GM21381 (cell line): Measurements from ENCODE around the gene COL6A3.
"Not testable (repeated sequence)": the region's sequence is repeated elsewhere in the genome, so short reads cannot be mapped to it uniquely, and the experiment has no call there.

Source experiments
- ATAC-seq: cut with Tn5 transposase; IDR thresholded peaks from one replicate; pipeline ENCODE4 v1.9.1; 2021; ENCODE audit warnings: mild to moderate bottlenecking, moderate library complexity; ENCODE audit not compliant: unreplicated experiment

Gene COL6A3

DNA sequence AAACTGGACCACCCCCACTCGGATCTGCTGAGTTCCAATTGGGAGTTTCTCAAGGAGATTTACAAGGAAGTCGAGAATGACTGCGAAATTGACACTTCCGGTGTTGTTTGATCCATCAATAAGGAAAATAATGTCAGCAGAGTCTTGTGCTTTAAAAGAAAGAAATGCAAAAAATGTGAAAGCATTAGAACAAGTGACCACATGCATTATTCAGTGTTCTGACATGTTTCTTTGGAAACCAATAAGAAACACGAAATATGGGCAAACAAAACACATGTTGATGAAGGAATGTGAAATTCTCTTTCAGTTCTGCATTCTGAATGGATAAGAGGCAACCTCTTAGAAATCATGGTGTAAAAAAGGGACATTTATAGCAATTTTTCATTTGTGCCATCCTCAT, 25.9 kb downstream of the COL6A3 start:
- no peak for ATAC-seq

DNA sequence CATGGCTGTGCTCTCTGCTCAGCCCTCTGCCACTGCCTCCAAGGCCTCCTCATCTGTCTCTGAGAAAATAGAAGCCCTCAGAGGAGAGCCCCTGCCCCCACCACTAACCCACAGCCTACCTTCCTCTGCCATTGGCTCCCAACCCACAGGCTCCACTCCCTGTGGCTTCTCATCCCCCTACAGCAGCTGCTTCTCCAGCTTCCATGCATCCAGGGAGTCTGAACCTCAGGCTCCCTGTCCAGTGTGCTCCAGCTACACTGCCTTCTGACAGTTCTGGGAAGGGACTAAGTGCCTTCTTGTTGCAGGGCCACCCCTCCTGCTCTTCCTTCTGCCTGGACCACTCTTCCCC, 29.3 kb downstream of the COL6A3 start:
- no peak for ATAC-seq

DNA sequence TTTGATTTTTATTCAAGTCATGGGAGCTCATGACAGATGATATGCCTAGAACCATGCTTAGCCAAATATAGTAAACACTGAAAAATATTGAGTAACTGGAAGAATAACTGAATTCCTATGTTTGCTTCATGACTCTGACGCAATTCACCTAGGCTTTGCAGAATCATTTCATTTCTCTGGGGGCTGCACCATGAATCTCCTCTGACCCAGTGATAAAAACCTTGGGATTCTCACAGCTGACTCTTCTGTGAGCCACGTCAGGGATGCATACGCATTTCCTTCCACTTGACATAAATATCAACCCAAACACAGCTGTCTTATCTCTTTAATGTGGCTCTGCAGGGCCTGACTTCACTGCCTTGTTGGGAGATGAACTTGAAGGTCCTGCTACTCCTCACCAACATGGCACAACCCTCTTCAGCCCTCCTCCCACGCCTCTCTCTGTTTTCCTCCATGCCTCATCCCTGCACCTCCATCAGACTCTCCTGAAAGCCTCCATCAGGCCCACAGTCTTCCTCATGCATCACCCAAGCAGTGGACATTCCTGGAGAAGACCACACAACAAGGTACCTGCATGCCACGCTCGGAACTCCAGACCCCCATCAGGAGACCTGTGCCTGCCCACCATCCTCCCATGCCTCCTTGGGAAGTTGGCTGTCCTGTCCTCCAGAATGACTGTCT, 29.8 kb downstream of the COL6A3 start:
- ATAC-seq = no peak

DNA sequence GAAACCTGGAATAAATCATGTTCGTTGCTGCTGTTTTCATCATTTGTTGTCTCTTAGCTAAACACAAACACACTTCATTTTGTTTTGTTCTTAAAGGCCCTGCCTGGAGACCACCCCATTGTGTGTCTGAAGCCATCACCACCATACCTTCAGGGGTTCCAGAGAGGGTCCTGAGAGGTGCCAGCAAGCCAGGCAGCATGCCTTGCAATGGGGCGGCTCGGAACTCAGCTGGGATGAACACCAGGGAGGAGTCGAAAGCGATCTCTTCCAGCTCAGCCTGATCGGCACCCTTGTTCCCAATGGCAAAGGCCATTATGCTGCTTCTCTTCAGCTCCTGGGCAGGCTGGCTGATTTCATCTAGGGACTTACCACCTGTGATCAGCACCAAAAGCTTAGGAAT, 33.2 kb downstream of the COL6A3 start:
- ATAC-seq = no peak

DNA sequence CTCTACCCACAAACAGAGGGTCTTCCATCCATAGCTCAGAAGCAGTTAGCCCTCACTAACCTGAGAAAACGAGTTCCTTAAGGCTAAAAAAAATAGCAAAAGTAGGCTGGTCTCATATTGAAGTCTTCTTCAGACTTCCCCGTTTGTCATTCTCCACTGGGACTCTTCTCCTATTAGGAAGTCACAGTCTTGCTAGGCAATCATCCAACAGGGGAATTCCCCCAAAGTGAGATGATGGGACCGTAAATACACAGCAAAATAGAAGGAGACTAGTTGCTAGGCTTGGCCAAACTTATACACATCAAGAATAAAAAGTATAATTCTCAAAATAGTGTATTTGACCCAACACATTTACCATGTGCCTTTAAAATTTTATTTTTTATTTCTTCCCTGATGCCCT, 34.3 kb downstream of the COL6A3 start:
- no peak for ATAC-seq

DNA sequence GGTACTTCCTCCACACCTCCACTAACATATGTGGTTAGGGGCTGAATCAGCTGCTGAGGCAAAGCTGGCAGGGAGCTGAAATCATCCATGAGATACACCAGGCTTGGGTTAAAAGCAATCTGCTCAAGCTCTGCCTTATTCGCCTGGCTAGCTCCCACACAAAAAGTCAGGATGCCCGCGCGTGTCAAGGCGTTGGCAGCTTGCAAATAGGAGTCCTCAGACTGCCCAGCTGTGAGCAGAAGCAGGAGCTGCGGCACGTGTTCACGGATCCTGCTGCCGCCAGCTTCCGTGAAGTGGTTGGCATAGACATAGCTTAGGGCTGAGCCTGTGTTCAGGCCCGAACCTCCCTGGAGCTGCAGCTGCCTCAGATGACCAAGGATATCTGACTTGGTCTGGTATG, 35.3 kb downstream of the COL6A3 start:
- no peak for ATAC-seq

DNA sequence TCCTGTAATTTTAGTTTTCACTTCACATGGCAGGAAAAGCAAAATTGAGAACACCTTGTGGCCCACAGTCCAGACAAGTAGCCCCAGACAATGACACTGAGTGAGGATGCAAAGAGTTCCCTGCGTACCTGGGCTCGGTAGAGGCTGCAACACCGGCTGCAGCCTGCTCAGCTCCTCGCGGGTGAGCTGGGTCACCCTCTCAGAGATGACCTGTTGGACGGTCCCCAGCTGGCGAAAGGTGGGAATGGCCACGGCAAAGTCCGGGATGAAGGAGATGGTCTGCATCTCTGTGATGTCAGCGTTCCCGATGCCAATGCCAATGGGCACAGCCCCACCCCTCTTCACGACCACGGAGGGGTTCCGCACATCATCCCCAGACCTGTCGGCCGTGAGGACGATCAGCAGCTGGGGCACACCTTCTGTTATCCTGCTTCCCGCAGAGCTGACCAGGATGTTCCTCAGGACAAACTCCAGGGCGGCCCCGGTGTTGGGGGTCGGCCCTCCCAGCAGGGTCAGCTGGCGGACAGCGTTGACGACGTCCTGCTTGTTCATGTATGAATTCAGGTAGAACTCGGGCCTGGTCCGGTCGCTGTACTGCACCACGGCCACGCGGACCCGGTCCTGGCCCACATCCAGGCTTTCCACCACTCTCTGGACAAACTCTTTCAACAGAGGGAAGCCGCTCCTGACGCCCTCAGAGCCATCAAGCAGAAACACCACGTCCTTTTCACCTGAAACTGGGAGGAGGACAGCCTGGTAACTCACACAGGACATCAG, 39.5 kb downstream of the COL6A3 start:
- ATAC-seq = no peak

DNA sequence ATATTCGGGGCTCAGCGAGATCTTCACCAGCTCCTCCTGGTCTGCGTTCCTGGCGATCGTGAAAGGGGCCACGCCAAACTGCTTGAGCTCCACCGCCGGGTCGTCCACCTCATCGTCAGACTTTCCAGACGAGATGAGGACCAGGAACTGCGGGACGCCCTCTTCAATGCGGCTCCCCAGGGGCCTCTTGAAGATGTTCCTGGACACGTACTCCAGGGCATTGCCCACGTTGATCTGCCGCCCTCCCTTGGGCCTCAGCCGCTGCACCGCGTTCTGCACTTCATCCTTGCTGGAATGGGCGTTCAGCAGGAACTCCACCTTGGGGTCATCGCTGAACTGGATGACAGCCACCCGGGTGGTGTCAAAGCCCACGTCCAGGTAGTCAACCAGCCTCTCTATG, 42.1 kb downstream of the COL6A3 start:
- ATAC-seq = no peak

DNA sequence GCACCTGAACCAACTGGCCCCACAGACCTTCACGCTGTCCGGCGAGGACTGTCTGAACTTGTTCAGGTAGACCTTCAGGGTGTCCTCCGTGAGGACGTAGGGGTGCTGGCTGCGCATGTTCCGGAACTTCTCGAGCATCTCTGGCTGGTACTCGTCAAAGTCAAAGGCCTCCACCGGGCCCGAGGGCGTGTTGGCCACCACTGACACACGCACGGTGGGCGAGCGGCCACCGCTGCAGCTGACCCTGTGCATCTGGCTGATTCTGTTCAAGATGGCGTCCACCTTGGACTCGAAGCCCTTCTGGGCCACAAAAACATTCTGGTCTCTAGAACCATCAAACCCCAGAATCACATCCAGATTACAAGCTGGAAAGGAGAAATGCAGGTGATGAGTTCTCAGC, 48.3 kb downstream of the COL6A3 start:
- no peak for ATAC-seq

DNA sequence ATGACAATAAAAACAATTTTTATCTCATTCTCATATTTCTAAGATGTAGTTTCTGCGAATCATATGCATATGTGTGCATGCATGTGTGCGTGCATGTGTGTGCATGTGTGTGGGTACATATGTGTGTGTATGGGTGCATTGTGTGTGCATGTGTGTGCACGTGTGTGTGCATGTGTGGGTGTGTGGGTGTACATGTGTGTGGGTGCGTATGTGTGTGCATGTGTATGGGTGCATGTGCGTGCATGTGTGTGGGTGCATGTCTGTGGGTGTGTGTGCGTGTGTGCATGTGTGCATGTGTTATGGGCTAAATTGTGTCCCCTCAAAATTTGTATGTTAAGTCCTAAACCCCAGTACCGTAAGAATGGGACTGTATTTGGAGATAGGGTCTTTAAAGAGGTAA, 49.3 kb downstream of the COL6A3 start:
- no peak for ATAC-seq

DNA sequence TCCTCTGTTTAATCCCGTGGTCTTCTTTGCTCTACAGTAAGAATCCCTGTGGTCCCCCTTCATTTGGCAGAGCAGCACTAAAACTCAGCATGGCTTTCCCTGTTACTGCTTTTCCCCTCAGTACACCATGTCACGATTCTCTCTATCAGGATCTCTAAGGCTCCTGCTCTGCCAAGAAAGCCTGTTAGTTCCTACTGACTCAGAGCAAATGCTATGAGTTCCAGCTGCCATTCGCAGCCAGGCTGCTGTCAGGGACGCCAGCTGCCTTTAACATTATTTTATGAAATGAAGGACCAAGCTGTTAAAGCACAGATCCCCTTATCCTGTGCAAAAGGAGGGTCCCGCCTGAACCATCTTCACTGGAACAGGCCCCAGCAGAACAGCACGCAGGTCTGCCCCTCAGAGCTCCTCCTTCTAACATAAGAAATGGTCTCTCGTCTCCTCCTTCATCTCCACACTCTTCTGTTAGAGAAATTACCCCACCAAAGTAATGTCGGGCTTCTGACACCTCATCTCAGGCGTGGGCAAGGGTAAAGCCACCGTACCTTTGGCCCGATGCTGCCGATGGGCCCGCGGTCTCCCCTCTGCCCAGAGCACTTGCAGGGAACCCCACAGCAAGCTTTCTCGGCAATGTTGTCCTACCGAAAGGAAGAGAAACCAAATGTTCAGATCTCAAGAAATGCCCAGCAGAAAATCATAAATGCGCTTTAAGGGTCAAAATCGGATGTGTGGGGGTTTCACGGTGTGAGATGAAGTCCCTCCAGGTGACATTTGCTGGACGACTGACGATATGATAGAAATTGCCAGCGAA, 52.6 kb downstream of the COL6A3 start:
- no peak for ATAC-seq

DNA sequence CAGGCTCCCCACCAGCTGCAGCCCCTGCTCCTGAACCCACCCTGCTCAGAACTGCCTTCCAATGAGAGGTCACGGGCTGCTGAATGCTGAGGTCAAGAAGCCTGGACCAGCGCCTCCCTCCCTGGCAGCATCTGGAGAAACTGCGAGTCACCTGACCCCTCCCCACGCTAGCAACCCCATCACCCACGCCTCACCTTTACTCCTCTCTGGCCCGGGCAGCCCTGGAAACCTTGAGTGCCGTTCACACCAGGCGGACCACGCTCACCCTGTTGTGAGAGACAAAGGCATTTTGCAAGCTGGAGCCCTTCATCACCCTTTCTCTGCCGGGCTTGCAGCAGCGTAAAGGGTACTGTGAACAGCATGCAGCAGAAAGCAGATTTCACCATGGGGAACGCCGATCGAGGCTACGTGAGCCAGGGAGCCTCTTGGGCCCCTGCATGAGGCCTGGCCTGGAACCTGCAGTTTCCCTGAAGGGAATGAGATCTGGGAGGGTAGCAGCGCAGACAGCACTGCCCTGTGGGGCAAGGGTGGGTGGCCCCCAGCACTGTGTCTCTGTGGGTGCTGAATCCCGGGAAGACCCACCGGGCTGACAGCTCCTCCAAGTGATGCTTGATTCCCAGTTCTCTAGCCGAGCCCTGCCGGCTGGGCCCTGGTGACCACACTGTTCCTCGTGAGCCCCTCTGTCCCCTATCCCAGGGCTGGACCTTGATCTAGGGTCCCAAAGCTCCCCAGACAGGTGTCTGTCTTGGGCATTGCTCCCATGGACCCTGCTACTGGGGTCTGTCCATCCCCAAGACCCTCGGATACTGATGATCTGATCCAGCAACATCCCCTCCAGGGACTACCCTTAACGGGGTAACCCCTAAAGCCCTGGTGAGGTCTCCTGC, 53.8 kb downstream of the COL6A3 start:
- no peak for ATAC-seq

DNA sequence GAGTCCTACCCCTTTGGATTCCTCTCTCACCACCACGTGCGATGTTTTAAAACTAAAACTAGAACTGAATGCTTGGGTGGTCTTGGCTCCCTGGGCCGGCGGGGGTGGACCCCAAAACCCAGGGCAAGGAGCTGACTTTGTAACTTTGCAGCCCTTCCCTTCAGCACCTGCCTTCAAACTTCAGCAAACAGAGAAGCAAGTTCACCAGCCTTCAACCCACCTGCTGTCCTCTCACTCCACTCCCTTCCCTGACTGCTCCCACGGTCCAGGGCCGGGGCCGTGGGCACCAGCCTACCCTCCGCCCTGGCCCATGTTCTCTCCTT, 54.5 kb downstream of the COL6A3 start:
- no peak for ATAC-seq

DNA sequence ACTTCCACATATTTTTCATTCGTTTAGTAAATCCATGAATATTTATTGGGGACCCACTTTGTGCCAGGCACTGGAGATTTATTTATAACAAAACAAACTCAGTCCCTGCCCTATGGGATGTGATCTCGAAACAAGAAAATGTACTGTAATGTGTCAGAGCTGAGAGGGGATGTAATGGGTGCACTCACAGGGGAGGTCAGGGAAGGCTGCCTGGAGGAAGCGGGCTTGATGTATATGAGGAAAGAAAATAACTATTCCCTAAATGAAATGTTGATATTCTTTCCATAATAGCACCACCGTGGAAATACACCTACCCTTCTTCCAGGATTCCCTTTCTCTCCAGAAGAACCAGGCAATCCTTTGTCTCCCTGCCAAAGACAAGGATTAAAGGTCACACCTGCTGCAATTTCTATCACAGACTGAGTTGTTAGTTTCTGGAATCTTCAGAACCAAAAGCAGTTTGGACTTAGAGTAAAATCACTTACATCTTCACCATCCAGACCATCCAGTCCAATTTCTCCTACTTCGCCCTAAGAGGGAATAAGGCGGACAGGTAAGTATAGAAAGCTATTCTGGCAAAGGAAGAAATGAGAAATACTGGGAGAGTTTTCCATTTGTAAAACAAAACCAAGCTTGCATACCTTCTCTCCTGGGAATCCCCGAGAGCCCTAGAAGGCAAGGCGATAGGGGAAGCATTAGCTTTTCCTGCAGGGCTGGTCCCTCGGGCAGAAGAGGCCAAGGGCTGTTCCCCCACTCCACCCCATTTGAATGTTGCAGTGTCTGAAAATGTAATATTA, 55.0 kb downstream of the COL6A3 start:
- no peak for ATAC-seq

DNA sequence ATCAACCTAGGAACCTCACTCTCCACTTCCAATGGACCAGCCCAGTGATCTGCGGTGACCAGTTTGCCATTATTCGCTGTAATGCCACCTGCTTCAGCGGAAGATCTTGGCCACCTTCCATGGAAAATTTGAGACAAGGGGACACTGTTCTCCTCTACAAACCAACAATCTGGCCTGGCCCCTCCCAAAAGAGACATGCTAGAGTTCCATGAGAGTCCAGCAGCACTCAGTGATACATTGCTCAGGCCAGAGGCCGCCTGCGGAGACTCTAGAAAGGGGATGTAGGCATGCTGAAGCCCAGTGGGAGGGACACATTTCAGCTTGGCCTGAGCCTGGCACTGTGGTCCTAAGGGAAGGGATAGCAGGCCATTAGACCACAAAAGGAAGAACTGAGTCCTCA, 58.3 kb downstream of the COL6A3 start:
- ATAC-seq = no peak

DNA sequence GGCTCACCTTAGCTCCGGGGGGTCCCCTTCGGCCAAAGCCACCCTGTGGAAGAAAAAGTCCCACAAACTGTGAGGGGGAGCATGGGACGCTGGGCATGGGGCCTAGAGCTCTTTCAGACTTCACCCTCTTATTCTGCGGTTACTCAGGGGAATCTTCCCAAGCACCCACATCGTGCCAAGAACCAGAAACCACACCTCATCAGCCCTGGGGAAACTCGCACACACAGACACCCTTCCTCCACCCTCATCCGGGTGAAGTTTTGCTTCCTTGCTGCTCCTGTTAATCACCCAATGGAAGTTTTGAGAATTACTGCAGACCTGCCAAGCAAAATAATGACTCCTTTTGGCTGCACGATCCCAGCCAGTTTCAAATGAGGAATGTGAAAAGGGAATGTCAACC, 59.1 kb downstream of the COL6A3 start:
- ATAC-seq = no peak

DNA sequence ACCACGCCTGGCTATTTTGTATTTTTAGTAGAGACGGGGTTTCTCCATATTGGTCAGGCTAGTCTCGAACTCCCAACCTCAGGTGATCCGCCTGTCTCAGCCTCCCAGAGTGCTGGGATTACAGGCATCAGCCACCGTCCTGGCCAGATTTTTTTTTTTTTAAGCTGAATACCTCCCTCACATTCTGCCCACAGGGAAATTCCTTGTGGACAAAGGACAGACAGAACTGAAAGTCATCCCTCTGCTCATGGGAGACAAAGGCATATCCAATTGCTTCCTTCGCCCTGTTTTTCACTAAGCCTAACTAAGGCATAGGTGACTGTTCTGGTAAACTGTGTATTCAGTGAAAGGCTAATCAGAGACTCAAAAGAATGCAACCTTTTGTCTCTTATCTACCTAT, 59.8 kb downstream of the COL6A3 start:
- not testable (repeated sequence) for ATAC-seq

DNA sequence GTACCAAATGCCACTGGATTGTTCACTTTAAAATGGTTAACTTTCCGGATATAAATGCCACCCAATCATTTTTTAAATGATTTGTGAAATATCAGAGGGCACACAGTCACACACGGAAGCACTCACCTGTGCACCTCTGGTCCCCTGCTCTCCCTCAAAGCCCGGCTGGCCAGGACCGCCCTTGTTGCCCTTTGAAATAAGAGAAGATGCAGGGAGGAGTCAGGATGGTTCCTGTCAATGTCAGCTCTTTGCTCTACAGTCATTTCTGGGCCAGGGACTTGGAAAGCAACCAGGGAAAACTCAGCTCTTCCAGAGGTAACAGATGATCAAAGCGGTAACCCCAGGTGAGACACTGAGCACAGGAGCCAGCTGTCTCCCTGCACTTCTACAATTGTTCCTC, 60.7 kb downstream of the COL6A3 start:
- ATAC-seq = no peak

DNA sequence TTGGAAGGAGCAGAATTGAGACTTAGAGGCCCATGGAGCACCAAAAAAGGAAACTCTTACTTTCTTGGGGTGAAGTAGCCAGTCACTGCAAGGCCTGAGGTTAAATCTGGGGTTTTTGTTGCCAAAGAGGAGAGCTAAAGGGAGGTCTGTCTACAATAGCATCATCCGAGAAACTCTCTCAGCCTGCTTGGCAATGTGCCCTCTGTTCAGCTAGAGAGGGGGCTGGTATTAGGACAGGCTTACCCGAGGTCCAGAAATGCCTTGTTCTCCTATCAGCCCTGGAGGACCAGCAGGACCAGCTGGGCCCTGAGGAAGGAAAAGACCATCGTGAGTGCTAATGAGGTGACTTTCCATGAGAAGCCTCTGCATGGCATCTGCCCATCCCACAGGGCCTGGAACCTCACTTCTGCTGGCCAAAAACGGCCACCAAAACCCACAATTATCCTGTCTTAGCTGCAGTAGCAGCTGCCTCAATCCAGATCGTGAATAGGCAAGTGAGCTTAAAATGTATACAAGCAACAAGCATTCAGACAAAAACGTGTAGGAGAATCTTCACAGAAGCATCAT, 61.6 kb downstream of the COL6A3 start:
- ATAC-seq = no peak

DNA sequence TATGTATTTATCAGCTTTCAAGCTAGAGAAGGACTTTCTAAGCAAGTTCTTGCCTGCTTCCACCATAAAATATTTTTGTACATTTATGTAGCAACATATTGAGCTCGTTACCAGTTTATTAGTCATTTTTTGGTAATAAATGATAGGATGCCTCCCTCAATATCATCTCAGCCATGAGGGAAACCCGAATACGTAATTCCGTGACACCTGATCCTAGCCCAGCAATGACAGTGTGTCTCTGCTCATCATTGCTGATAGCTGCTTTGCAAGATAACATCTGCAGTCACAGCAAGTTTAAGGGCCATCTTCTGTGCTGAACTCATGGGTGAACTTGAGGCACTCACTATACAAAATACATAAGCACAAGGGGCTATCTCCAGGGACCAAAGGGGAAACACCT, 62.2 kb downstream of the COL6A3 start:
- ATAC-seq = no peak
